Astrocyte of the spinal cord (primary cell): Measurements from ENCODE around the gene TRAPPC4.

Source experiments
- DNase-seq: peaks from one replicate; pipeline ENCODE4 v3.0.0; 2011; ENCODE audit warnings: low read depth, low spot score
- H3K4me3 ChIP-seq: 2 replicates; pipeline ENCODE4 v1.5.1; 2011; ENCODE audit warnings: low read depth, mild to moderate bottlenecking, low read length, moderate library complexity
- CTCF ChIP-seq: IDR thresholded peaks from 2 replicates; pipeline ENCODE4 v1.5.1; 2012; ENCODE audit warnings: low read depth, mild to moderate bottlenecking, low read length, inconsistent platforms
- in situ Hi-C: cut with HindIII; loops from 2 replicates; pipeline ENCODE4 v1.10.0; 2017; ENCODE audit warnings: low sequenced_read_pairs

TRAPPC4 gene

GRCh38 chr11:119046489-119046888, 27.9 kb downstream of the TRAPPC4 start:
- no peak overlapping the region for H3K4me3 ChIP-seq
- DNase-seq = no peak
- TF ChIP-seq CTCF = no peak
- in situ Hi-C loops = no loop called here

- no peak for TF ChIP-seq CTCF
- in situ Hi-C loops = no loop called here
- no peak for DNase-seq
- H3K4me3 ChIP-seq = no peak overlapping the region
These were observed 28.6 kb downstream of the TRAPPC4 start for GRCh38 chr11:119047205-119047604.

- in situ Hi-C loops = no loop called here
- DNase-seq = no peak
- TF ChIP-seq CTCF = no peak
- H3K4me3 ChIP-seq = no peak overlapping the region
These were observed 30.1 kb downstream of the TRAPPC4 start for GRCh38 chr11:119048644-119049043.

- in situ Hi-C loops = no loop called here
- no peak for TF ChIP-seq CTCF
- no peak for DNase-seq
These were observed 30.5 kb downstream of the TRAPPC4 start for GRCh38 chr11:119049081-119049480.

GRCh38 chr11:119051440-119052162, 33.0 kb downstream of the TRAPPC4 start:
- no peak for DNase-seq
- no peak overlapping the region for H3K4me3 ChIP-seq
- in situ Hi-C loops = no loop called here

More at GRCh38 chr11:119049081-119049480, 30.5 kb downstream of the TRAPPC4 start:
- H3K4me3 ChIP-seq = no peak overlapping the region

GRCh38 chr11:119052163-119052814, 33.7 kb downstream of the TRAPPC4 start:
- TF ChIP-seq CTCF = no peak
- no peak overlapping the region for H3K4me3 ChIP-seq
- no peak for DNase-seq
- in situ Hi-C loops = no loop called here

More at GRCh38 chr11:119051440-119052162, 33.0 kb downstream of the TRAPPC4 start:
- TF ChIP-seq CTCF = no peak
